HG03097 (cell line): ENCODE data around the gene METAP1D.
A peak's percentile ranks its signal among the peaks of the same experiment; 100 is the strongest.

Experiments used
- ATAC-seq: cut with Tn5 transposase; IDR thresholded peaks from one replicate; pipeline ENCODE4 v1.9.1; 2021; ENCODE audit not compliant: unreplicated experiment, low FRiP score

The METAP1D gene

DNA sequence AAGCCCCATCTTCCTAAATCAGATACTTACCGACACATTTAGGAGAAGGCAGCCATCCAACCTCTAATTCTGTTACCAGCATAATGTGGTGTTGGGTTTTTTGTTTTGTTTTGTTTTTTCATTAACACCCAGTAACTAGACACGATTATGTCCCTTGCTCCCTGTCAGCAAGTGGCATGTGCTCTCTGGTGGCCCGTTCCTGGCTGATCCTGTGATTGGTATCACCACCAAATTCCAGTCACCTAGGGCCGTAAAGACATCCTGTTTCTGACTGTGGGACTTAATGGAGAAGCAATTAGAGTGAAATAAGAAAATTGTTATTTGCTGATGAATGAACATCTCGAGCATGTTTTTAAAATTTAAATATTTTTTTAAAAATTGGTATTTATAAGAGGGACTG lies 79.7 kb downstream of the METAP1D start:
- no peak for ATAC-seq

DNA sequence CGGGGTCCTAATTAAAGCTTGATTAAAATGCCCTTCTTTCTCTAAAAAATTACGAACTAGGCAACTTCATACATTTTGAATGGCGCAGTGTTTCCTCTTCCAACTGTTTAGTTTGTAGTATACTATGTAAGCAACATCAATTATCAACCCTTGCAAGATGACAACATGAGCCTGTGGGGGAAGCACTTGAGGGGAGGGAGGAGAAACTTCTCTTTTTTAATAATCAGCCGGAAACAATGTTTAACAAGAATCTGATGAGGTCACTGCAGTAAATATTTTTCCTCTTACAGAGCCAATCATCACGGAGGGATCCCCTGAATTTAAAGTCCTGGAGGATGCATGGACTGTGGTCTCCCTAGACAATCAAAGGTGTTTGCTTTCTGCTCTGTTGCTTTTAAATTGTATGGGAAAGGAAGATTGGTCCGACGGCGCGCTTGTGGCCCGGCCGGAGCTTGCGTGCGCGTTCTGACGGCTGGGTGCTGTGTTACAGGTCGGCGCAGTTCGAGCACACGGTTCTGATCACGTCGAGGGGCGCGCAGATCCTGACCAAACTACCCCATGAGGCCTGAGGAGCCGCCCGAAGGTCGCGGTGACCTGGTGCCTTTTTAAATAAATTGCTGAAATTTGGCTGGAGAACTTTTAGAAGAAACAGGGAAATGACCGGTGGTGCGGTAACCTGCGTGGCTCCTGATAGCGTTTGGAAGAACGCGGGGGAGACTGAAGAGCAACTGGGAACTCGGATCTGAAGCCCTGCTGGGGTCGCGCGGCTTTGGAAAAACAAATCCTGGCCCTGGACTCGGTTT lies 80.3 kb downstream of the METAP1D start:
- no peak for ATAC-seq

GRCh38 chr2:172080641-172081220 lies 81.0 kb downstream of the METAP1D start:
- ATAC-seq = no peak

GRCh38 chr2:172081221-172082022 lies 81.7 kb downstream of the METAP1D start:
- ATAC-seq = no peak

DNA sequence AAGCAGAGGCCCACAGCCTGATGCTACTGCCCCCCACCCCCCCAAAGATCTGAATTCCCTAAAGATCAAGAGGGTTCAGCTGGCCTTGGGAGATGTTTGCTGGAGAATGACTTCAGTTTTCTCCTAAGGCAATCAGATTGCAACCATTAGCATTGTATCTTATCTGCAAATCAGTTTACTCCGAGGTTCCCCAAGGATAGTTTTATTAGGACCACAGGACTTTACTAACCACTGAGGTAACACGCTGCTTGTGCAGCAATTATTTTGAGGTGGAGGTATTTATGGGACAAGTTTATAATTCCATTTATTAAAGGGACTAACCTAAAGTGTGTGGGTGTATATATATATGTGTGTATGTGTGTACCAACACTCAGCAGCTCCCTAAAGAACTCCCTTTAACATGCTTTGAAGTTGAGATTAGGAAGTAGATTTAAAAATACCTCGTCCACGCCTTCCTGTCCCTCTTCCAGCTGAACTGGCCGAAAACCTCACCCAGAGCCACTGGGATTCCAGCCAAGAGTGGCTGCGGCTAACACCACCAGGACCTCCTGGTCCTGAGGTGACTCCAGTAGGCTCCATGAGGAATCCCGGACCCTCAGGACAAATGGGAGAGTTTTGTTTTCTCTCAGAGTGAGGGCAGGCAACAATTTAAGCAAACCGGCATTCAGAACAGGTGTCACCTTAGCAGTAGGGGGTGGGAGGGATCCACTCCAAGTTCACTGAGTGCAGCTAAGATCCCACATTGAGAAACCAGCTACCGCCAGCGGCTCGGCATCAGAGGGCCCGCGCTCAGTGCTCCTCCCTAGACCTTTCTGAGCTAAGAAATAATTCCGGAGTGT lies 82.6 kb downstream of the METAP1D start:
- ATAC-seq = no peak

GRCh38 chr2:172082944-172083627 lies 83.3 kb downstream of the METAP1D start:
- ATAC-seq = no peak

- no peak for ATAC-seq
Measured at GRCh38 chr2:172083628-172084394, 84.1 kb downstream of the METAP1D start.

GRCh38 chr2:172084395-172084644 lies 84.6 kb downstream of the METAP1D start:
- ATAC-seq = no peak

DNA sequence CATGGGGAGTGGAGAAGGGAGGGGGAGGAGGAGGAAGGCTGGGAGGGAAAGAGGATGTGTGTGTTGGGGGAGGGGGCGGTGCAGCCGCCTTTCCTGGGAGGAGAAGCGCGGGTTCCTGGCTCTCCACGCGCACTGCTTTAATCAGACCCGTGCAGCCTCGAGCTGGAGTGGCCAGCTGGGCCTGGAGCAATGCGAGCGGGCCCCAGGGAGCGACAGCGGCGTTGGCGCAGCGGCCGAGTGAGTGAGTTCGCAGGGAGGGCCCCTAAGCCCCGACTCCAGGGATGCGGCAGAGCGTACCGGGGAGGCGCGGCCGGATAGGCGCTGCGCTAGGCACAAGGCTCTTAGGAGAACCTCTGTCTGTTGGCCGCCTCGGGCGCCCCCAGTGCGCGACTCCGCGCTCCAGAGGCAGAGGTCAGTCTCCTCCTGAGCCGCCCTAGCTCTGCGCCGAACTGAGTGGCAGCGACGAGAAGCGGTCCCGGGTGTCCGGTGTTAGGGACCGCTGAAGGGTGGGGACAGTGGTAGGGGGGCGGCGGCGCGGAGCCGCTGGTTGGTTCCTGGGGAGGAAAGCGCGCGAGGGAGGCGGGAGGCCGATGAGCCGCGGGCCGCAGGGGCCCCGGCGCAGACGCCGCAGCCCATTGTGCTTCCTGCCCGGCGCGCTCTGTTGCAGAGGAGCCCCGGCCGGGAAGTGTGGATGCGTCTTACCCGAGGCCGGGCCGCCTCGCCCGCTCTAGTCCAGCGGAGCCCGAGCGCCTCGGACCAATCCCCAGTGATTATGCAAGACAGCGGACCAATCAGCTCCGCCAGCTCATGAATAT lies 85.1 kb downstream of the METAP1D start:
- ATAC-seq = peak; percentile 71

GRCh38 chr2:172085460-172086159 lies 85.9 kb downstream of the METAP1D start, which contains the start of gene DLX1:
Gene DLX1, plus strand, starts transcription at chr2:172085507. Its CDS starts 171 bp downstream, at chr2:172085678.
- ATAC-seq = peak; percentile 12

DNA sequence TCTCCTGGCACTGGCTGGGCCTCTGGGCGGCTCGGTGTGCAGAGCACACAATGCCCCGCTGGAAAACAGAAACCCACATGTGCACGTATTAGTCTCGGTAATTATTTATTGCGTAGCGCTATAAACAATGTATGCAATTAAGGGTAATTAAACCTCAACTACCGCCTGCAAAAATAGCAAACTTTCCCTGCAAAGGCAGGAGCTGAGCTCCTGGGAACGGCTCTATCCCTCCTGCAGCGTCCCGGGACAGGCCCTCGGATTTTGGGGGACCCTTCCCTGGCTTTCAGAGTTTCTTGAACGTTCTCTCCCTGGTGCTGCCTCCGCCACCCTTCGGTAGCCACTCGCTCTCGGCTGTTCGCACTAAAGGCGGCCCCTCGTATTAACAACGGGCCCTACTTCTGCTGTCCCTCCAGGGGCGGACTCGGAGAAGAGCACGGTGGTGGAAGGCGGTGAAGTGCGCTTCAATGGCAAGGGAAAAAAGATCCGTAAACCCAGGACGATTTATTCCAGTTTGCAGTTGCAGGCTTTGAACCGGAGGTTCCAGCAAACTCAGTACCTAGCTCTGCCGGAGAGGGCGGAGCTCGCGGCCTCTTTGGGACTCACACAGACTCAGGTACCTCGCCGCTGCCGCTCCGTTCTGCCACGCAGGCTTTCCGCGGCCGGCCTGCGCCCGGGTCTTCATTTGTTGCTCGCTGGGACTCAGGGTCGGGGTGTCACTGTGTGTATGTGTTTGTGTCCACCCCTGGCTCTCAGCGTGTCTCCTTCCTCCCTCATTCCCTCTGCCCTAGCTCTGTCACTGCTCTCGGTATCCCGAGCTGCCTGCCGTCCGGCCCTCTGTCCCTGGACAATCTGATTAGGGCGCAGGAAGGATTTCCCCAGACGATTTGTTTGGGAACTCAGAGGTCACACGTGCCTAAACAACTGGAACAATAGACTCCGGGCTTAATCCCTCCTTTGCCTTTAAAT lies 86.8 kb downstream of the METAP1D start:
- ATAC-seq = no peak

GRCh38 chr2:172087207-172087779 lies 87.5 kb downstream of the METAP1D start:
- ATAC-seq = no peak

DNA sequence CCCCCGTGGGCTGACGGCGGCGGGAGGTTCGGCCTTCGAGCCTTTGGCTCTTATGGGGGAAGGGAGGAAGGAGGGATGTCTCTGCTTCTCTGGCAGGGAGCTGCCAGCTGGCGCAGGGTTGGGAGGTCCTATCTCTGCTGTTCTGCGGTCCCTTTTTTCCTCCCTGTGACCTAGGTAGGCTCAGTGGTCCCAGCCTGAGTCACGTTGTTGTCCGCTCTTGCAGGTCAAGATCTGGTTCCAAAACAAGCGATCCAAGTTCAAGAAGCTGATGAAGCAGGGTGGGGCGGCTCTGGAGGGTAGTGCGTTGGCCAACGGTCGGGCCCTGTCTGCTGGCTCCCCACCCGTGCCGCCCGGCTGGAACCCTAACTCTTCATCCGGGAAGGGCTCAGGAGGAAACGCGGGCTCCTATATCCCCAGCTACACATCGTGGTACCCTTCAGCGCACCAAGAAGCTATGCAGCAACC lies 88.1 kb downstream of the METAP1D start:
- no peak for ATAC-seq

DNA sequence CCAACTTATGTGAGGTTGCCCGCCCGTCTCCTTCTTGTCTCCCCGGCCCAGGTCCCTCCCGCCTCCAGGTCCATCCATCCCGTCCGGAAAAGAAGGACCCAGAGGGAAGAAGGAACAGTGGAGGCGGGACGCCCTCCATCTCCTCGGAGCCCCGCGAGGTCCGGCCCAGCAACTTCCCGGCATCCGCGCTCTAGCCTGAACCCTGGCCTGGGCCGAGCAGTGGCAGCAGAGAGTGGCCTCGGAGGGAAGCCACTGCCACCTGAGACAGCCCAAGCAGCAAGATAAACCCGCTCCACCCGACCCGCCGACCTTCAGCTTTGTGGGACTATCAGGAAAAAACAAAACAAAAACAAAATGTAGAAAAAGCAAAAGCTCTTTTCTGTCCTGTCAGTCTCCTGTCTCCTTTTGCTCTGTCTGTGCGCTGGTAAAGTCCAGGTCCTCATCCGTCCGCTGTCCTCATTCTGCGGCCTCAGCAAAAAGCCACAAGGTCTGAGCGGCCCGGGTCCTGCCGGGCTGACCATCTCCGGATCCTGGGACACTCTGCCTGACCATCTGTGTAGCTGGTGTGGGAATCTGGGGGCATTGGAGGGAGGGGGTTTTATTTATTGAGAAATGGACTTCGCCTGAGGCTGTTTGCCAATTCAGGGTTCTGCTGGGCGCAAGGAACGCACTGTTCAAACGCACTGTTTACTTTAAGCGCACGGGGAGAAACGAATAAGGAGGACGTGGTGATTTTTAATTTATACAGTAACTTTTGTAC lies 88.7 kb downstream of the METAP1D start:
- no peak for ATAC-seq

GRCh38 chr2:172089005-172089504 lies 89.3 kb downstream of the METAP1D start:
- ATAC-seq = no peak

DNA sequence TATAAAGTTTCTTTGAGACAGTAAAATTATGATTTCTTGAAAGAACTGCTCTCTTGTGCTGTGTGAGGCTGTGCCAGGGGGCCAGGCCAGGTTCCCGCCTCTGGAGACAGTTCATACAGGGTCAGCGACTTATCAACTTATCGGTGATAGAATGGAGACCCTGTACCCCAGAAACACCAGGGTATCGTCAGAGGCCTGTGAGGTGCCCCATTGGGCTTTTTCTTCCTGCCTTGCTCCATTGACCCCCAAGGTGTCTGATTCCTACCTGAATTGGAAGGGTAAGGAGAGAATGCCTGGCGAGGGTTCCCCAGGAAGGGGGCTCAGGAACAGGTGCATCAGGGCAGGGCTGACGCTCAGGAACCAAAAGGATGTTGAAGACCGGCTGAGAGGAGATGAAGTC lies 89.9 kb downstream of the METAP1D start:
- ATAC-seq = no peak
